K562 (cell line): ENCODE results near the gene GEMIN7. TPM values are rescaled to one million over a fixed set of nuclear protein-coding genes. Genes with fewer than 3 reads are reported as not detected.

Experiments used
- ATAC-seq: fragments of 200-7000 bp; cut with Tn5 transposase; 3 replicates; pipeline ENCODE4 v1.9.1; 2020; ENCODE audit warnings: moderate library complexity
- BruUV-seq: library from RNA; stranded (reverse); fragments of 400-500 nt; replicated peaks from 2 replicates; lab custom pipeline; 2021; lab: Mats Ljungman, UMichigan
- CTCF ChIA-PET: fragments of 300-600 bp; formaldehyde crosslinking; extraction: SDS; loops from one replicate; lab custom pipeline; 2021; ENCODE audit warnings: low intra/inter-chr PET ratio; lab: Yijun Ruan, JAX
- POLR2A ChIA-PET: fragments of 300-600, 350-650 bp; sonication (Branson Sonifier 250); formaldehyde crosslinking; extraction: SDS; loops from one replicate; lab custom pipeline; 2021; ENCODE audit warnings: antibody characterized with exemption, inconsistent platforms; lab: Yijun Ruan, JAX
- DNase-seq, 4 experiments: peaks; one replicate each; pipeline versions ENCODE4 v3.0.0 to v3.0.0-alpha.2; 2011 to 2018; ENCODE audit warnings: low spot score in 3 of 4, mixed read lengths in 3 of 4; ENCODE audit errors: extremely low read depth in 1 of 4
- FAIRE-seq: peaks from 2 replicates; lab custom pipeline; 2011; peaks lifted over from hg19 to GRCh38; lab: Jason Lieb, UNC
- H2AFZ ChIP-seq: 2 replicates; pipeline ENCODE4 v1.6.0; 2011; ENCODE audit warnings: low read depth, low read length, control low read depth, inconsistent platforms
- H3K27ac ChIP-seq: fragments of 200-600 bp; 3 replicates; pipeline ENCODE4 v1.8.0; 2011; ENCODE audit warnings: low read depth, mild to moderate bottlenecking, control low read depth, inconsistent platforms, low read length, moderate library complexity, mixed read lengths; ENCODE audit errors: extremely low read depth
- H3K27me3 ChIP-seq, 2 experiments: fragments of 300-600 bp in 1 of 2; 2 replicates in 1 of 2; 3 replicates in 1 of 2; pipeline versions ENCODE4 v1.6.0 to v1.8.0; 2011; ENCODE audit warnings: inconsistent platforms in 2 of 2, low read length in 2 of 2, mild to moderate bottlenecking in 1 of 2, mixed read lengths in 1 of 2, moderate library complexity in 1 of 2; ENCODE audit not compliant: control insufficient read depth in 2 of 2, insufficient read depth in 2 of 2
- H3K36me3 ChIP-seq: fragments of 300-600 bp; 3 replicates; pipeline ENCODE4 v1.8.0; 2011; ENCODE audit warnings: mild to moderate bottlenecking, low read length, inconsistent platforms; ENCODE audit not compliant: control insufficient read depth, insufficient read depth
- H3K4me1 ChIP-seq, 2 experiments: fragments of 200-600 bp in 1 of 2; replicated peaks in 1 of 2; 2 replicates in 1 of 2; 3 replicates in 1 of 2; pipeline versions ENCODE4 v1.5.1 to v1.8.0; 2011; ENCODE audit warnings: inconsistent platforms in 2 of 2, low read length in 2 of 2, mild to moderate bottlenecking in 1 of 2, mixed read lengths in 1 of 2, moderate library complexity in 1 of 2; ENCODE audit not compliant: control insufficient read depth in 2 of 2, insufficient read depth in 2 of 2
- H3K4me2 ChIP-seq: 2 replicates; pipeline ENCODE4 v1.6.1; 2011; ENCODE audit warnings: low read length, control low read depth, inconsistent platforms, mixed read lengths; ENCODE audit not compliant: insufficient read depth
- H3K4me3 ChIP-seq: fragments of 200-600 bp; sonication (generic), shearing (Covaris generic); 2 replicates; pipeline ENCODE4 v1.5.1; 2016; ENCODE audit warnings: control low read depth, inconsistent platforms
- H3K79me2 ChIP-seq: fragments of 200-600 bp; 3 replicates; pipeline ENCODE4 v1.8.0; 2011; ENCODE audit warnings: low read length, inconsistent platforms; ENCODE audit not compliant: control insufficient read depth, insufficient read depth
- H3K9ac ChIP-seq, 2 experiments: 2 replicates each; pipeline versions ENCODE4 v1.6.0 to v1.6.1; 2011; ENCODE audit warnings: low read depth in 2 of 2, low read length in 2 of 2, control low read depth in 1 of 2, inconsistent platforms in 1 of 2, mild to moderate bottlenecking in 1 of 2, mixed read lengths in 1 of 2; ENCODE audit not compliant: insufficient read depth in 1 of 2
- H3K9me1 ChIP-seq: one replicate; pipeline ENCODE4 v1.6.0; 2011; ENCODE audit warnings: inconsistent platforms, mild to moderate bottlenecking, low read length, moderate library complexity; ENCODE audit not compliant: control insufficient read depth, insufficient read depth
- H3K9me3 ChIP-seq: replicated peaks from 2 replicates; pipeline ENCODE4 v1.5.1; 2011; ENCODE audit warnings: low read depth, low read length, inconsistent platforms; ENCODE audit not compliant: control insufficient read depth, insufficient read depth
- H4K20me1 ChIP-seq: replicated peaks from 2 replicates; pipeline ENCODE4 v1.6.1; 2011; ENCODE audit warnings: low read length, inconsistent platforms, mixed read lengths; ENCODE audit not compliant: control insufficient read depth, insufficient read depth
- CBX5 ChIP-seq: IDR thresholded peaks from 2 replicates; pipeline ENCODE4 v1.6.1; 2014; ENCODE audit warnings: low read depth, borderline replicate concordance
- CHAMP1 ChIP-seq: fragments of 450-650 bp; IDR thresholded peaks from 2 replicates; pipeline ENCODE4 v1.6.1; 2016; ENCODE audit warnings: mild to moderate bottlenecking
- CXXC5 ChIP-seq: fragments of 250-450 bp; sonication (Bioruptor Pico); IDR thresholded peaks from 2 replicates; pipeline ENCODE4 v1.8.0; 2022; ENCODE audit warnings: inconsistent platforms, mild to moderate bottlenecking, moderate library complexity
- MTA1 ChIP-seq: fragments of 450-650 bp; IDR thresholded peaks from 2 replicates; pipeline ENCODE4 v1.6.1; 2017; ENCODE audit warnings: borderline replicate concordance
- POLR2AphosphoS5 ChIP-seq: IDR thresholded peaks from 2 replicates; pipeline ENCODE4 v1.6.1; 2011; ENCODE audit warnings: mild to moderate bottlenecking, low read depth, low read length, moderate library complexity; ENCODE audit not compliant: control insufficient read depth, insufficient read depth
- POLR2G ChIP-seq: fragments of 200-400 bp; formaldehyde crosslinking; IDR thresholded peaks from 2 replicates; pipeline ENCODE4 v1.6.1; 2017; ENCODE audit warnings: low read depth, mild to moderate bottlenecking, antibody characterized with exemption, low read length, moderate library complexity
- RBFOX2 ChIP-seq: fragments of 200-400 bp; formaldehyde crosslinking; IDR thresholded peaks from 2 replicates; pipeline ENCODE4 v1.6.1; 2017; ENCODE audit warnings: low read depth, mild to moderate bottlenecking, low read length, moderate library complexity
- RBM22 ChIP-seq: fragments of 200-400 bp; formaldehyde crosslinking; IDR thresholded peaks from 2 replicates; pipeline ENCODE4 v1.6.1; 2018; ENCODE audit warnings: low read length, low read depth; ENCODE audit not compliant: poor library complexity, severe bottlenecking
- RFX1 ChIP-seq: fragments of 450-650 bp; IDR thresholded peaks from 2 replicates; pipeline ENCODE4 v1.6.1; 2016; ENCODE audit warnings: mild to moderate bottlenecking, moderate library complexity
- TAF7 ChIP-seq: fragments of 450-650 bp; IDR thresholded peaks from 2 replicates; pipeline ENCODE4 v1.6.1; 2016; ENCODE audit warnings: missing genetic modification characterization, missing compliant biosample characterization
- ZNF311 ChIP-seq: fragments of 250-450 bp; sonication (Bioruptor Pico); IDR thresholded peaks from 2 replicates; pipeline ENCODE4 v1.4.0; 2020; ENCODE audit warnings: mild to moderate bottlenecking, moderate library complexity
- ZNF408 ChIP-seq: fragments of 250-450 bp; sonication (Bioruptor Pico); IDR thresholded peaks from 2 replicates; pipeline ENCODE4 v1.4.0; 2020; ENCODE audit warnings: low read depth, mild to moderate bottlenecking, moderate library complexity
- WGBS: fragments of 100-300 bp; shearing (Covaris generic); methylation state at CpG from one replicate; pipeline ENCODE4 v1.1.6; 2016; ENCODE audit warnings: low coverage, mixed read lengths; ENCODE audit not compliant: insufficient coverage; ENCODE audit errors: missing lambda C conversion rate; 5-methylcytosine and 5-hydroxymethylcytosine counted together
- in situ Hi-C: fragments of 300-500 bp; cut with MboI; formaldehyde crosslinking; loops from 4 replicates; pipeline ENCODE4 v1.15.0; 2018; ENCODE audit warnings: inconsistent platforms, mixed read lengths
- intact Hi-C: fragments of 100-400 bp; cut with micrococcal nuclease; formaldehyde crosslinking; loops from 2 replicates; pipeline ENCODE4 v1.14.2; 2022
- polyA plus RNA-seq, 8 experiments: library from polyadenylated mRNA; depleted of rRNA in 4 of 8; stranded (reverse) in 5 of 8; unstranded in 3 of 8; fragments of >200 nt; fragmentation: Nextera tagmentation in 2 of 8; fragmentation: Illumina TruSeq in 1 of 8; extraction: Ambion mirVana in 2 of 8; extraction: Trizol in 1 of 8; gene quantifications; 2 replicates each; pipeline versions ENCODE4 v1.2.1 to v1.2.3, GENCODE V29; 2011 to 2014; ENCODE audit warnings: inconsistent platforms in 1 of 8, missing spikeins in 1 of 8
- total RNA-seq, 7 experiments: library from RNA; depleted of rRNA in 6 of 7; stranded (reverse); fragments of >200 nt in 6 of 7; fragmentation: Illumina TruSeq in 2 of 7; extraction: Trizol in 2 of 7; gene quantifications; 2 replicates each; pipeline versions ENCODE4 v1.2.1 to v1.2.3, GENCODE V29; 2011 to 2021; ENCODE audit warnings: low replicate concordance in 1 of 7

Gene GEMIN7
- total and polyA plus RNA-seq, 9 of the 15 experiments (the other 6 are each of a cell fraction or from before 2014, with no cell fraction given), result 23.1 to 124 (median 54.9) TPM

GRCh38 chr19:45070861-45071544 is 8.1 kb upstream of the GEMIN7 start:
- intact Hi-C loops (no loop called here), in situ Hi-C loops (no loop called here)
- DNase-seq, result no peak
- Histone ChIP-seq H3K79me2 (peaks cover 18% of the 10 kb centered on the region), H3K4me1 (peaks cover 2 to 44% of the 10 kb centered on the region in 2 experiments; a peak in 2 of 5 replicates), H3K9me3 (no peaks in the 10 kb centered on the region), H3K4me2 (no peak overlapping the region), H3K9me1 (no peaks in the 10 kb centered on the region), H3K27ac (no peak overlapping the region), H4K20me1 (peaks cover 7% of the 10 kb centered on the region; the same call in 1 of the 2 replicates), H3K9ac (no peak overlapping the region), H2AFZ (no peak overlapping the region), H3K36me3 (peaks cover 65% of the 10 kb centered on the region; the same call in 2 of the 3 replicates), H3K27me3 (no peaks in the 10 kb centered on the region), H3K4me3 (no peak overlapping the region)
- no TSS peak for BruUV-seq
- no peak for ATAC-seq
- ChIA-PET CTCF (no interaction called here), POLR2A (interaction anchor here (0.6 to 1.8 kb wide), 2 partner anchors 30 to 1304 kb away, joined by 3 to 5 read pairs; no protein-coding TSS in a partner anchor)
- no peak for FAIRE-seq
- TF ChIP-seq ZNF311 (CRISPR knock-in tag), result no peak
- TF ChIP-seq CHAMP1, result no peak
- peak; percentile 42; the same call in 1 of the 2 replicates for TF ChIP-seq POLR2G
- TF ChIP-seq RFX1, result no peak
- no peak for TF ChIP-seq MTA1
- TF ChIP-seq RBM22, result peak; percentile 65
- TF ChIP-seq ZNF408 (CRISPR knock-in tag), result no peak
- TF ChIP-seq CBX5, result no peak
- TF ChIP-seq TAF7 (tag), result no peak
- TF ChIP-seq POLR2AphosphoS5, result peak; percentile 28
- no peak for TF ChIP-seq CXXC5 (CRISPR knock-in tag)
- peak; percentile 34 for TF ChIP-seq RBFOX2
- WGBS, result 91% methylated on average over 15 of the region's 19 CpGs
